ENCODE data around the gene BFSP1.

- no peak for TF ChIP-seq POLR2A (IDR thresholded peaks at IDR 0.05)
- TF ChIP-seq CTCF (IDR thresholded peaks at IDR 0.05): peak in 1 of 4 experiments; percentile 14
Observed at GRCh38 chr20:17570347-17571152, 39.4 kb upstream of the BFSP1 start.
